Cardiac fibroblast (primary cell): ENCODE results near the gene MTUS2.

Source experiments
- DNase-seq, 2 donors: peaks; one replicate each; pipeline versions ENCODE4 v3.0.0 to v3.0.0-alpha.2; 2010; ENCODE audit warnings: low read depth in 2 of 2
- H3K4me3 ChIP-seq, 2 donors: replicated peaks in 1 of 2; 1 replicate in 1 of 2; 2 replicates in 1 of 2; pipeline ENCODE4 v1.5.1; 2011; ENCODE audit warnings: low read depth in 2 of 2, low read length in 2 of 2, mild to moderate bottlenecking in 2 of 2, moderate library complexity in 1 of 2
- TF ChIP-seq, protein P1 (sequence below): IDR thresholded peaks from one replicate; pipeline ENCODE4 v1.5.1; 2011; ENCODE audit warnings: low read depth, mild to moderate bottlenecking, low read length, inconsistent platforms

Gene MTUS2

DNA sequence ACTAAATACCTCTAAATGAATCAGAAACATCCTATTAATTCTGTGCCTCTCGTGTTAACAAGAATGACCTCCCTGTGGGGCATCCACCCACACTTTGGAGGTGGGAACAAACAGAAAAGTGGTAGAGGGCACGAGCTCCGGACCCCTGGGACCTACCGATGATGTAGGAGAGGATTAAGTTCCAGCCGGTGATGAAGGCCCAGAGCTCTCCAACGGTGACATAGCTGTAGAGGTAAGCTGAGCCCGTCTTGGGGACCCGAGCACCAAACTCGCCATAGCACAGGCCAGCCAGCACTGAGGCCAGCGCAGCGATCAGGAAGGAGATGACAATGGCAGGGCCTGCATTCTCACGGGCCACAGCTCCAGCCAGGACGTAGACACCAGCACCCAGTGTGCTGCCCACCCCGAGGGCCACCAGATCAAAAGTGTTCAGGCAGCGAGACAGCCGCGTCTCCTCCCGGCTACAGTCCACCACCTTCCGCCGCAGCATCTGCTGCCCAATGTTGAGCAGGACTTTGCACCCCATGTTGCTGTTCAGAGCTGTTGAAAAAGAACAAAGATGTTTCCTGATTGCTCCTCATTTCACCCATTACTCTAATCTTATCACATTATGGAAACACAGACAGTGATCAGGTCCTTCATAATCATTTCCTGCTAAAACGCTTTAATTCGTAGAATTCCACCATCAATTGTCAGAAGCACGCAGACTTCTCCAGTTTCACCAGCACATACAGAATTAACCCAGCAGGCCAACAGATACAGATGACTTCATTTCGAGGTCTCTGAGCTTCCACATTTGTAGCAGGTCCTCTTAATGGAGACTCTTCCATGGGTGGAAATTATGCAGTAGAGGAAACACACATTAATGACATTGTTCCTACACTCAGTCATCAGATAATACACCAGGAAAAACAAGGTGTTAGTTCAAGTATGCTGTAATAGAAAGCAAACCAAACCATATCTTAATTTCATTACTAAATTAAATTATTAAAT, 715.8 kb downstream of the MTUS2 start:
- no peak for DNase-seq

DNA sequence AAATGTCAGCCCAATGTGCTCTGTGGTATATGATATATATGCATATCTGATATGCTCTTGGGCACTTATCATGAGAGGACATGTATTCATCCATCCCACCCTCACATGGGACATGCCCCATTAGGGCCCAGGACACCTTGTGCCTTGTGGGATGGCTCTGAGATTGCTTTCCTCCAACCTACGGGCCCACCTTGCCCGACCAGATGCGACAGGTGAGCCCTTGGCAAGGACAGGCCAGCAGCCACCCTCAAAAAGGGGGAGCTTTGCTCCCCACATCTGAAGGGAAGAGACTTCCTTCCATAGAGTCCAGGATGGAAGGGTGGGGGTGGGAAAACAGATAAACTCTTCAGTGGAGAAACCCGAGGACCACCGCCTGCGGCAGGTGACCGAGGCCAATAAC, 716.7 kb downstream of the MTUS2 start:
- no peak for DNase-seq
- H3K4me3 ChIP-seq: no peak overlapping the region
- TF ChIP-seq, protein P1, sequence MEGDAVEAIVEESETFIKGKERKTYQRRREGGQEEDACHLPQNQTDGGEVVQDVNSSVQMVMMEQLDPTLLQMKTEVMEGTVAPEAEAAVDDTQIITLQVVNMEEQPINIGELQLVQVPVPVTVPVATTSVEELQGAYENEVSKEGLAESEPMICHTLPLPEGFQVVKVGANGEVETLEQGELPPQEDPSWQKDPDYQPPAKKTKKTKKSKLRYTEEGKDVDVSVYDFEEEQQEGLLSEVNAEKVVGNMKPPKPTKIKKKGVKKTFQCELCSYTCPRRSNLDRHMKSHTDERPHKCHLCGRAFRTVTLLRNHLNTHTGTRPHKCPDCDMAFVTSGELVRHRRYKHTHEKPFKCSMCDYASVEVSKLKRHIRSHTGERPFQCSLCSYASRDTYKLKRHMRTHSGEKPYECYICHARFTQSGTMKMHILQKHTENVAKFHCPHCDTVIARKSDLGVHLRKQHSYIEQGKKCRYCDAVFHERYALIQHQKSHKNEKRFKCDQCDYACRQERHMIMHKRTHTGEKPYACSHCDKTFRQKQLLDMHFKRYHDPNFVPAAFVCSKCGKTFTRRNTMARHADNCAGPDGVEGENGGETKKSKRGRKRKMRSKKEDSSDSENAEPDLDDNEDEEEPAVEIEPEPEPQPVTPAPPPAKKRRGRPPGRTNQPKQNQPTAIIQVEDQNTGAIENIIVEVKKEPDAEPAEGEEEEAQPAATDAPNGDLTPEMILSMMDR: no peak

More for the DNA sequence above, 715.8 kb downstream of the MTUS2 start:
- no peak overlapping the region for H3K4me3 ChIP-seq
- TF ChIP-seq, protein P1: no peak

DNA sequence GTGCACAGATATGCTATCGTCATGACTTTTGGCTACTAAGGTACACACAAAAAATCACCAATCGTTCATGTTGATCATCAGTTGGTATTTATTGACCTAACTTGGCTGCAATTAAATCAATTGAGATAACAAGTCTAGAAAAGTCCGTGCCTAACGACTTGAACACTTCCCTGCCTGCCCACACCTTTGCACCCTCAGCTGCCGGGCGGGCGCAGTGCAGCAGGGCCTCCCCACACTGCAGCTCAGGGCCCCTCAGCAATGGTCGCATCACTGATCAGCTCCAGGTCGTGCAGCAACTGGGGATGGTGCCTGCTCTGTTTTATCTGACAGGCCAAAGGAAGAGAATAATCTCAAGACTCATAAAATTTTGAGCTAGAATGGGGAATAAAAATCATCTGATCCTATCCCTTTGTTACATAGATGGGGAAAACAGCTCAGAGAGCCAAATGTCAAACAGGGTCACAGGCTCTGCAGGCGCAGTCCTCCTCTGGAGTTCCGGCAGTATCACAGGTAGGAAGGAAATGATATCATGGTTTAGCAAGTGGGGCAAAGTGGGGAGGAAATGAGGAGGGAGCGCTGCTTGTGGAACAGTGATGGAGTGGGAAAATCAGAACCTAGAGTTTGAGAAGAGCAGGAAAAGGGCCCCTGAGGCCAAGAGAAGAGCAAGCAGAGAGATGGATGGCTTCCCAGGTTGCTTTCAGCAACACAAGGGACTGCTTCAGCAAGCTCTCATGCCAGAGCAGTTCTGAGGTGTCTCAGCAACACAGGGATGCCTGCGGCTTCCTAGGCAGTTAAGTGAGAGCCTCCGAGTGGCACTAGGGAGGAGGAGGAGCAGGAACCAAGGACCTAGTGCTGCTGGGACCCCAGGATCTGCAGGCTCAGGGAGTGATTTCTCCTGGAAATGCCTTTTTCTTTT, 717.9 kb downstream of the MTUS2 start:
- TF ChIP-seq, protein P1: no peak
- H3K4me3 ChIP-seq: no peak overlapping the region
- DNase-seq: no peak

DNA sequence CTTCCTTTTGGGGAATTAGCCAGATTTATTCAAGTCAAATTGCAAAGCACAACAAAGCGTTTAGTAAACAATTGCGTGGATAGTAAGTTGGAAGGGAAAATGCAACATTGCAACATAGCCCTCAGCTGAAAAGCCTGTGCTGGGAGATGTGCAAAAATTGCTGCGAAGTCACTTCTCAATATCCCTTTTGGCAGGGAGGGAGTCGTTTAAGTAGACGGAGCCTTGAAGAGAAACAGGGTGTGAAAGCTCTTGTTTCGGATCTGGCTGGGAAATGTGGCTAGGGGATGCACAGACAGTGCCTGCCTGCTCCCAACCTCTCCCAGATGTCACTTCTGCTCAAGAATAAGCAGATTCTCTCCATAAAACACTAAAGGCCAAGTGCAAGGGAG, 718.5 kb downstream of the MTUS2 start:
- DNase-seq: no peak
- TF ChIP-seq, protein P1: no peak
- H3K4me3 ChIP-seq: no peak overlapping the region

DNA sequence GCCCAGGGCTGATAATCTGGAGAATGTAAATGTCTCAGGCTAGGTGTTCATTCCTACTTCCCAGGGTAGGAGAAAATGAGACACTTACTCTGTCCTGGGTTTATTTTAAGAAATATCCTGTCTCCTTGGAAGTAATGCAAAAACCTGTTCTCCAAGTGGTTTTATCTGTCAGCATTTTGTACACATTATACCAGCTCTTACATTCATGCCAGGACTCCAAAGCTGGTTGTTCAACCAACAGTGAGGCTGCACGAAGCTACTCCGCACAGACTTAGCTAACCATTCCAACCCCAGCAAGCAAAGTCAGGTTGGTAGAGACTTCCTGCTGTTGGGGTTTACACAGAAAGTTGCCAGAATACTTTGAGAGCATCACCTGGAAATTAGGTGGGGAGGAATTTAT, 719.7 kb downstream of the MTUS2 start:
- no peak overlapping the region for H3K4me3 ChIP-seq
- no peak for DNase-seq
- TF ChIP-seq, protein P1: no peak

DNA sequence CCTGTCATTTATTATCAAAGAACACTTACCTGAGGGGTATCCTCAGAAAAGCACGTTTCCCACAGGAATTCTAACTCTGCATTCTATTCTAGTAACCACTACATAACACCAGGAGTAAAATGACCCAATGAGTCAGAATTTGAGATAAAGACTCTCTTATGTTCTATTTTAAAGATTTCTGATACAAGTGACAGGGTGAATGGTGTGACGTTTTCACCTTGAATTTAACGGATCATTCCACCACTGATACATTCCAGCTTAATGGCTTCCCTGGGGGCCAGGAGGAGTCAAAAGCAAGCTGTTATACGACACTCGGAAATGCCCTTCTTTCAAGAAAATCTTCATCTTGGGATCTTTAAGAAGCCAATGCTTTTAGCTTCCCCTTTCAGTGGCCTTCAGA, 720.2 kb downstream of the MTUS2 start:
- DNase-seq: no peak
- TF ChIP-seq, protein P1: no peak
- no peak overlapping the region for H3K4me3 ChIP-seq
